Brain microvascular endothelial cell (primary cell): ENCODE results near the gene HSPBAP1.

ENCODE experiments used
- DNase-seq: peaks from one replicate; pipeline ENCODE4 v3.0.0-alpha.2; 2020
- H3K27ac ChIP-seq: fragments of 250-450 bp; sonication (Bioruptor Pico); 2 replicates; pipeline ENCODE4 v1.5.1; 2020; ENCODE audit warnings: mild to moderate bottlenecking, moderate library complexity
- H3K27me3 ChIP-seq: fragments of 250-450 bp; sonication (Bioruptor Pico); replicated peaks from 2 replicates; pipeline ENCODE4 v1.5.1; 2020; ENCODE audit warnings: mild to moderate bottlenecking
- H3K36me3 ChIP-seq: fragments of 250-450 bp; sonication (Bioruptor Pico); replicated peaks from 2 replicates; pipeline ENCODE4 v1.5.1; 2020; ENCODE audit warnings: mild to moderate bottlenecking
- H3K4me3 ChIP-seq: 2 replicates; pipeline ENCODE4 v1.5.1; 2011; ENCODE audit warnings: low read depth, mild to moderate bottlenecking, control low read depth, low read length, moderate library complexity
- CTCF ChIP-seq: IDR thresholded peaks from 2 replicates; pipeline ENCODE4 v1.5.1; 2011; ENCODE audit warnings: low read depth, mild to moderate bottlenecking, moderate library complexity, low read length, control low read depth, inconsistent platforms; ENCODE audit errors: missing control alignments
- in situ Hi-C: cut with HindIII; loops from 2 replicates; pipeline ENCODE4 v1.10.0; 2017; ENCODE audit warnings: low sequenced_read_pairs, low pct_ligation_motif_present

Gene HSPBAP1

GRCh38 chr3:122690096-122690495 is 103.5 kb downstream of the HSPBAP1 start:
- no peak for DNase-seq
- H3K27me3 ChIP-seq = no peaks in the 10 kb centered on the region
- no peak overlapping the region for H3K27ac ChIP-seq
- in situ Hi-C loops = no loop called here
- no peak for TF ChIP-seq CTCF
- peaks cover 17% of the 10 kb centered on the region for H3K36me3 ChIP-seq
- no peak overlapping the region for H3K4me3 ChIP-seq
